ENCODE data around the gene SH2D2A. TPM values are rescaled to one million over a fixed set of nuclear protein-coding genes. Genes with fewer than 3 reads are reported as not detected.

SH2D2A gene
- total and polyA plus RNA-seq, 8 donors: 0.61 to 19.9 (median 1.5) TPM; not detected in 2

DNA sequence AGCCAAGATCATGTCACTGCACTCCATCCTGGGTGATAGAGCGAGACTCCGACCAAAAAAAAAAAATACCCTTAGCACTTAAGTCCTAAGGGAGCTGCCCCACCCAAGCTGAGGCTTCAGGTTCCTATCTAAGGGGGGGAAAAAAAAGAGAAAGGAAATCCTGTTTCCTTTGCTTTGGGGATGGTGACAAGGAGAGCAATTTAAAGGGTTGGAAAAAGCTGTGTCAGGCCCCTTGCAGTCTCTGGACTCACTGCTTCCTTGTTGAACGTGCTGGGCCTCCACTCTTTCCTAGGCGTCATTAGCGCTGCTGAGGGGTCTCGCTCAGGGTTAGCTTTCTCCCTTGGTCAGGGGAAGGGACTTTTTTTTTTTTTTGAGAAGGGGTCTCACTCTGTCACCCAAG is 31.2 kb downstream of the SH2D2A start:
- Histone ChIP-seq H3K27me3 (no peaks in the 10 kb centered on the region), H3K4me1 (peaks cover 0 to 15% (median 10%) of the 10 kb centered on the region in 4 donors), H3K27ac (no peak overlapping the region), H3K36me3 (peaks cover 44 to 85% (median 83%) of the 10 kb centered on the region in 4 donors), H3K4me3 (no peak overlapping the region), H3K9me3 (no peaks in the 10 kb centered on the region)
- TF ChIP-seq EP300 (IDR thresholded peaks at IDR 0.05): no peak
- no peak for TF ChIP-seq POLR2A (IDR thresholded peaks at IDR 0.05)
- TF ChIP-seq POLR2AphosphoS5 (IDR thresholded peaks at IDR 0.05): no peak
- TF ChIP-seq, protein P1, sequence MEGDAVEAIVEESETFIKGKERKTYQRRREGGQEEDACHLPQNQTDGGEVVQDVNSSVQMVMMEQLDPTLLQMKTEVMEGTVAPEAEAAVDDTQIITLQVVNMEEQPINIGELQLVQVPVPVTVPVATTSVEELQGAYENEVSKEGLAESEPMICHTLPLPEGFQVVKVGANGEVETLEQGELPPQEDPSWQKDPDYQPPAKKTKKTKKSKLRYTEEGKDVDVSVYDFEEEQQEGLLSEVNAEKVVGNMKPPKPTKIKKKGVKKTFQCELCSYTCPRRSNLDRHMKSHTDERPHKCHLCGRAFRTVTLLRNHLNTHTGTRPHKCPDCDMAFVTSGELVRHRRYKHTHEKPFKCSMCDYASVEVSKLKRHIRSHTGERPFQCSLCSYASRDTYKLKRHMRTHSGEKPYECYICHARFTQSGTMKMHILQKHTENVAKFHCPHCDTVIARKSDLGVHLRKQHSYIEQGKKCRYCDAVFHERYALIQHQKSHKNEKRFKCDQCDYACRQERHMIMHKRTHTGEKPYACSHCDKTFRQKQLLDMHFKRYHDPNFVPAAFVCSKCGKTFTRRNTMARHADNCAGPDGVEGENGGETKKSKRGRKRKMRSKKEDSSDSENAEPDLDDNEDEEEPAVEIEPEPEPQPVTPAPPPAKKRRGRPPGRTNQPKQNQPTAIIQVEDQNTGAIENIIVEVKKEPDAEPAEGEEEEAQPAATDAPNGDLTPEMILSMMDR (IDR thresholded peaks at IDR 0.05): no peak
- no peak for DNase-seq
- WGBS, 5 donors: 82 to 97% (median 90%) methylated on average over 6 of the region's 6 CpGs
- intact Hi-C loops (cut with DNase I; ENCODE audit: low total_unique reads): no loop called here

DNA sequence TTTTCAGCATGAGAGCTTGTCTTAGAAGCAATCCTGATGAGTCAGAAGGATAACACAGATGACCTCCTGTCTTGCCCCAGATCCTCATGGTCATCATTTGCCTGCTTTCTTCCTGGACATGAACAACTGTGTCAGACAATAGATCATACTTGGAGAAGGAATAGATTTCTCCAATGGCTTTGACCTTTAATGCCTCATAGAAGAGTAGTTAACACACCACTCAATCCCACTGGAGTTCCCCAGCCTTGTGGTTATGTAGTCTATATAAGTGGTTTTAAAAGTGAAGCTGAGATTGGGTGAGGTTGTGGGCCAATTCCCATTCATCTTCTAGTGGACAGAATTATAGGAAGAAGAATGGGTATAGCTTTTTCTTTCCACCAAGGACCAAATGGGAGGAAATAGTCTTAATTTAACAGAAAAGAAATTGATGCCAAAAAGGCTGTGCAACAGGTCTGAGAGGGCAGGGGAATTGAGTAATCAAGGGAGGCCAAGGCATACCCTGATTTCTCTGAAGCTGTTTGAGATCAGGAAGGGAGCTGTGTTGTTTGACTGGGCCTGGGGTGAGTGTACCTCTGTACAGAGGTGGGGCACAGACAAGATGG is 35.0 kb downstream of the SH2D2A start:
- Histone ChIP-seq H3K4me3 (no peak overlapping the region), H3K27ac (no peak overlapping the region), H3K36me3 (peaks cover 25 to 55% (median 50%) of the 10 kb centered on the region in 4 donors)

DNA sequence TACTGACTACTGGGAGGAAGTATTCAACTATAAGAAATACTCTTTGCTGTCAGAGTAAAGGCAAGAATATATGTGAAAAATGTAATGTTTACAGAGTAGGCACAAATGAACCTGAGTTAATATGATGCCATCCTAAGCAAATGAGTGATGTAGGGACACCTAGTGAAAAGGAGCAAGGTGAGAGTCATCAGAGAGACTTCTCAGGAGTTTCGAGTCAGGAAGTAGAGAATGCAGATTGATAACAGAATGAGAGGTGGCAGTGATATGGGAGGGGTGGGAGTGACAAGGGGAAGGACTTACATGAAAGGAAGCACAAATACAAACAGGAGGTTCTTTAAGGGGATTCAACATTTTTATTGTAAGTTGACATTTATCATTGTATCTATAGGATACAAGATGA is 39.1 kb downstream of the SH2D2A start:
- Histone ChIP-seq H3K27ac (no peak overlapping the region), H3K9me3 (no peaks in the 10 kb centered on the region), H3K27me3 (no peaks in the 10 kb centered on the region), H3K36me3 (peaks cover 5 to 14% (median 12%) of the 10 kb centered on the region in 4 donors), H3K4me3 (no peak overlapping the region), H3K4me1 (peaks cover 25 to 66% (median 43%) of the 10 kb centered on the region in 4 donors)
- TF ChIP-seq, protein P1 (IDR thresholded peaks at IDR 0.05): no peak
- TF ChIP-seq EP300 (IDR thresholded peaks at IDR 0.05) (no peak), POLR2A (IDR thresholded peaks at IDR 0.05) (no peak), POLR2AphosphoS5 (IDR thresholded peaks at IDR 0.05) (no peak)
- WGBS, 5 donors: 17 to 42% (median 27%) methylated on average over 1 of the region's 1 CpG
- intact Hi-C loops (cut with DNase I; ENCODE audit: low total_unique reads): no loop called here
- no peak for DNase-seq

More for the DNA sequence above, 35.0 kb downstream of the SH2D2A start:
- Histone ChIP-seq H3K27me3 (no peaks in the 10 kb centered on the region), H3K4me1 (peaks cover 7 to 34% (median 24%) of the 10 kb centered on the region in 4 donors), H3K9me3 (no peaks in the 10 kb centered on the region)
- DNase-seq: no peak
- intact Hi-C loops (cut with DNase I; ENCODE audit: low total_unique reads): no loop called here
- TF ChIP-seq POLR2A (IDR thresholded peaks at IDR 0.05): no peak
- TF ChIP-seq EP300 (IDR thresholded peaks at IDR 0.05): no peak

DNA sequence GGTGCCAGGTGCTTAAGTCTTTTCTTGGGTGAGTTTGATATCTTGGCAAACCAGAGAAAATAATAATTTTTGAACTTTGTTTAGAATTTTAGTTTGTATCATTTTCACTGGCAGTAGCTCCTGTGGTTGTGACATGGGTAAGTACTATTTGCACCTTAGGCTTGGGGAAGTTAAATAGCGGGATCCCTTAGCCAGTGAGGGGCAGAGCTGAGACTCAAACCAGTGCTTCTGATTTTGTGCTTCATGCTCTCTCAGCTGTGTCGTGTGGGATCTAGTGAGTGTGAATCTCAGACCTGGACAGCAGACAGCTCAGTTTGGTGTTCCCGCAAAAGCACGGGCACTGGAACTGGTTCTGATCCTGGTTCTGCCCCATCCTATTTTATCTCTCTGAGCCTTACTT is 39.7 kb downstream of the SH2D2A start:
- WGBS, 5 donors: 57 to 64% (median 61%) methylated on average over 4 of the region's 4 CpGs
- intact Hi-C loops (cut with DNase I; ENCODE audit: low total_unique reads): no loop called here
- no peak for DNase-seq

More for the DNA sequence above, 39.7 kb downstream of the SH2D2A start:
- Histone ChIP-seq H3K27ac (no peak overlapping the region), H3K27me3 (no peaks in the 10 kb centered on the region), H3K9me3 (no peaks in the 10 kb centered on the region), H3K36me3 (peaks cover 5 to 11% (median 8%) of the 10 kb centered on the region in 4 donors), H3K4me1 (peaks cover 29 to 67% (median 45%) of the 10 kb centered on the region in 4 donors), H3K4me3 (no peak overlapping the region)
- TF ChIP-seq POLR2AphosphoS5 (IDR thresholded peaks at IDR 0.05): no peak
- TF ChIP-seq POLR2A (IDR thresholded peaks at IDR 0.05): no peak
- TF ChIP-seq EP300 (IDR thresholded peaks at IDR 0.05): no peak
- TF ChIP-seq, protein P1 (IDR thresholded peaks at IDR 0.05): no peak

All from stomach (tissue), 9 donors.